Neutrophil (primary cell): Measurements from ENCODE around the gene PRKAG3.

Experiments
- H3K27ac ChIP-seq: fragments of 200-600 bp; sonication (generic); 2 replicates; pipeline ENCODE4 v1.5.1; 2016; ENCODE audit warnings: mild to moderate bottlenecking, moderate library complexity
- H3K27me3 ChIP-seq: fragments of 200-600 bp; sonication (generic); 2 replicates; pipeline ENCODE4 v1.6.0; 2016; ENCODE audit warnings: mild to moderate bottlenecking
- H3K36me3 ChIP-seq: fragments of 200-600 bp; sonication (generic); 2 replicates; pipeline ENCODE4 v1.5.1; 2017
- H3K4me1 ChIP-seq, 2 experiments: fragments of 200-600 bp in 1 of 2; sonication (generic) in 1 of 2; 1 replicate in 1 of 2; 2 replicates in 1 of 2; pipeline versions ENCODE4 v1.5.1 to v1.6.1; 2013 to 2016; ENCODE audit warnings: low read depth in 1 of 2, low read length in 1 of 2, mild to moderate bottlenecking in 1 of 2, moderate library complexity in 1 of 2; ENCODE audit not compliant: control insufficient read depth in 1 of 2, insufficient read depth in 1 of 2
- H3K4me3 ChIP-seq, 2 experiments: fragments of 200-600 bp in 1 of 2; sonication (generic) in 1 of 2; 1 replicate in 1 of 2; 2 replicates in 1 of 2; pipeline ENCODE4 v1.5.1; 2013 to 2016; ENCODE audit warnings: low read depth in 1 of 2, low read length in 1 of 2, mild to moderate bottlenecking in 1 of 2, moderate library complexity in 1 of 2
- H3K9me3 ChIP-seq: fragments of 200-600 bp; sonication (generic); 2 replicates; pipeline ENCODE4 v1.5.1; 2016
- TF ChIP-seq, protein P1 (sequence below): fragments of 200-600 bp; sonication (generic); IDR thresholded peaks from 2 replicates; pipeline ENCODE4 v1.5.1; 2016; ENCODE audit warnings: antibody characterized with exemption

Gene PRKAG3

DNA sequence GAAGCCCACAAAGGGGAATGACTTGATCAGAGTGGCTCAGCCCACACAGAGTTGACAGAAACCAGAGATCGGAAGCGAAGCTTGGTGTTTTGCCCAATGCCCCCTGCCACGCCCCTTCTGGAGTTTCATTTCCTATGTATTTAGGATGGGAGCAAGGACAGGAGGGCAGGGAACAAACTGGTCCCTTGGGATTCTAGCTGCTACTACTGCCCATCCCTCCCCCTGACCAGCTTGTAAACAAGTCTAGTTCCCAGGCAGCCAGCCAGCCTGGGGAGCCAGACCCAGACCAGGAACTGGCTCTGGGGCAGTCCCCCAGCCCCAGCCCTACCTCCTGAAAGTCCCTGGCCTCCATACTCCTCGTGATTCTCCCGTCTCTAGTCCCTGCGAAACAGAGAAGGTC lies 36.3 kb upstream of the PRKAG3 start:
- no peaks in the 10 kb centered on the region for H3K9me3 ChIP-seq

DNA sequence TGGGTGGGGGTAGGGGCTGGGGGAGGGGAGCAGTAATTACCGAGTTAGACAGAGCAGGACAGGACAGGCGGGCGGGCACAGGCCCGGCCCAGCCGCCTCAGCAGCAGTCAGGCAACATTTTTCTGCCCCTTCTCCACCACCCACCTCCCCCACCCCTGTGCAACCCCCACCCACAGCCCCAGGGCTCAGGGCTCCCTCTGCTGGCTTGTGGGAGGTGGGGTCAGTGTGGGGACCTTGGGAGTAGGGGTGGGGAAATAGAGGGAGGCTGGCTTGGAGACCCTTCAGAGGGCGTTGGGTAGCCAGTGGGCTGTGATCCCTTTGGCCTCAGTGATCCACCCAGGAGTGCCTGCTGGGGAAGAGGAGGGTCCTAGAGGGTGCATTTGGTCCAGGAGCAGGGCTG lies 34.4 kb upstream of the PRKAG3 start:
- H3K27me3 ChIP-seq: peaks cover 100% of the 10 kb centered on the region
- H3K4me3 ChIP-seq: no peak overlapping the region
- no peak overlapping the region for H3K27ac ChIP-seq
- H3K9me3 ChIP-seq: no peaks in the 10 kb centered on the region
- peaks cover under 1 to 4% of the 10 kb centered on the region in 2 experiments for H3K4me1 ChIP-seq
- no peaks in the 10 kb centered on the region for H3K36me3 ChIP-seq
- TF ChIP-seq, protein P1, sequence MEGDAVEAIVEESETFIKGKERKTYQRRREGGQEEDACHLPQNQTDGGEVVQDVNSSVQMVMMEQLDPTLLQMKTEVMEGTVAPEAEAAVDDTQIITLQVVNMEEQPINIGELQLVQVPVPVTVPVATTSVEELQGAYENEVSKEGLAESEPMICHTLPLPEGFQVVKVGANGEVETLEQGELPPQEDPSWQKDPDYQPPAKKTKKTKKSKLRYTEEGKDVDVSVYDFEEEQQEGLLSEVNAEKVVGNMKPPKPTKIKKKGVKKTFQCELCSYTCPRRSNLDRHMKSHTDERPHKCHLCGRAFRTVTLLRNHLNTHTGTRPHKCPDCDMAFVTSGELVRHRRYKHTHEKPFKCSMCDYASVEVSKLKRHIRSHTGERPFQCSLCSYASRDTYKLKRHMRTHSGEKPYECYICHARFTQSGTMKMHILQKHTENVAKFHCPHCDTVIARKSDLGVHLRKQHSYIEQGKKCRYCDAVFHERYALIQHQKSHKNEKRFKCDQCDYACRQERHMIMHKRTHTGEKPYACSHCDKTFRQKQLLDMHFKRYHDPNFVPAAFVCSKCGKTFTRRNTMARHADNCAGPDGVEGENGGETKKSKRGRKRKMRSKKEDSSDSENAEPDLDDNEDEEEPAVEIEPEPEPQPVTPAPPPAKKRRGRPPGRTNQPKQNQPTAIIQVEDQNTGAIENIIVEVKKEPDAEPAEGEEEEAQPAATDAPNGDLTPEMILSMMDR: no peak

More for the DNA sequence above, 36.3 kb upstream of the PRKAG3 start:
- TF ChIP-seq, protein P1: no peak
- Histone ChIP-seq H3K27me3 (peaks cover 100% of the 10 kb centered on the region), H3K36me3 (no peaks in the 10 kb centered on the region), H3K4me3 (no peak overlapping the region), H3K4me1 (peaks cover 4 to 11% of the 10 kb centered on the region in 2 experiments), H3K27ac (no peak overlapping the region)

DNA sequence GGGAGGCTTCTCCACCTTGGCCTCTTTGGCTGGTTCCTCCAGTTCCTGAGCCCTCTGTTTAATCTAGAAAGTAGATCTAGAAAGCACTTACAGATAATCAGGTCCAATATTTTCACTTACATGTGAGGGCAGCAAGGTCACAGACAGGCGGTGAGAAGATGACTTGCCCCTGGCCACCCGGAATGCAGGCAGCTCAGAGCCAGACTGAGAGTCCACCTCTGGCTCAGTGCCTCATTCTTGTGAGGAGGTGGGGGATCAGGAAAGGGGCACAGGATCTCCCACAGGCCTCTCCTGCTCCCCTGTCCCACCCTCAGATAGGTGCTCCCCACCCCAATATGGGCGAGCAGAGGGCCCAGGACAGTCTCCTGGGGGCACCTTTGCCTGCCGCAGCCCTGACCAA lies 33.8 kb upstream of the PRKAG3 start:
- Histone ChIP-seq H3K4me3 (no peak overlapping the region), H3K27ac (no peak overlapping the region), H3K4me1 (no peaks in the 10 kb centered on the region), H3K9me3 (no peaks in the 10 kb centered on the region), H3K27me3 (peaks cover 100% of the 10 kb centered on the region), H3K36me3 (no peaks in the 10 kb centered on the region)
- TF ChIP-seq, protein P1: no peak

DNA sequence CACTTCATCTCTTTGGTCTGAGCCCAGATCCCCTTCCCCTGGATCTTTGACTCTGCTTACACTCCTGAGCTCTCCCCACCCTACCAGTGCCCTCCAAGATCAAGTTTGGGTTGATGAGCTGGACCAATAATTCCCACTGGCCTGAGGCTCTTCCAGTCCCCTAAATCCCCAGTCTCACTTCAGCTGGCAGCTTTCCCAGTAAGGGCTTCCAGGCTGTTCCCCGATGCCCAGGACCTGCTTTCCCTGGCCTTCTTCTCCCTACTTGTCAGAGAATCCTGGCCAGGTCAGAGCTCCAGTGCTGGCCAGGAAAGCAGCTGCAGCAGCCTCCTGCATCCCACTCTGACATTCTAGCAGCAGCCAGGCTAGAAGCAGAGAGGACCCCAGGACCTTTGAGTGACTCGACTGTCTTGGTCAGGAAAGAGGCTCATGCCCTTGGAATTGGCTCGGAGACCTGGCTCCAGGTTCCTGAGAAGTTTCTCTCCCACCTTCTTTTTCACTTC lies 31.5 kb upstream of the PRKAG3 start:
- Histone ChIP-seq H3K27ac (no peak overlapping the region), H3K36me3 (no peaks in the 10 kb centered on the region), H3K27me3 (peaks cover 100% of the 10 kb centered on the region), H3K4me3 (no peak overlapping the region), H3K4me1 (no peaks in the 10 kb centered on the region), H3K9me3 (no peaks in the 10 kb centered on the region)
- TF ChIP-seq, protein P1: no peak

DNA sequence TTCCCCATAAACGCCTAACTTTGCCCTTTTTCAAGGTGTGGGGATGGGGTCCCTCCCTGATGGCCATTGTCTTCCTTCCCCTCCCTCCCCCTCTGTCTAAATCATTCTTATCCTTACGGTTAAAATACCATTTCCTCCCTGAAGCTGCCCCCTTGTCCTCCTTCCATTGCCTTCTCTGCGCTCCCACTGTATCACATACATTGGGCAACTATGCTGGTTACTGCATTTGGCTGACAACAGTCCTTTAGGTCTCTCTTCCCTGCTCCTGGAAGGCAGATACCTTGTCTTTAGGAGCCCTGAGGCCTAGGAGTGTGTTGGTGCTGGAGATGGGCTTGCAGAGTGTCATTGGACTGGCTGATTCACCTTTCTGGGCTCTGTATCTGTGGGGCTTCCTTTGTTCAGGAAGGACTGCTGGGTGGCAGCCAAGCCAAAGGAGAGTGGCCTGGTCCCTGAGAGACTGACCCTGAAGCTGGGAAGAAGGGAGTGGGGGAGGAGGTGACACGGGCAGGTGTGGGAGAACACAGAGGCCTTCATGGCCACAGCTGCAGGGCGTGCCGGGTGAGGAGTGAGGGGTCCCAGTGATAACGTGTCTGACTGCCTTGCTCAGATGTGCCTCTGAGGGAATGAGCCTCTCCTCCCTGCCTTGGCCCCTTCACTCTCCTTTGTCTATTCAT lies 30.2 kb upstream of the PRKAG3 start:
- H3K27me3 ChIP-seq: peaks cover 100% of the 10 kb centered on the region
- no peak overlapping the region for H3K27ac ChIP-seq
- H3K4me1 ChIP-seq: no peaks in the 10 kb centered on the region
- TF ChIP-seq, protein P1: no peak
- H3K4me3 ChIP-seq: no peak overlapping the region
- no peaks in the 10 kb centered on the region for H3K36me3 ChIP-seq
- H3K9me3 ChIP-seq: no peaks in the 10 kb centered on the region
